ENCODE measurements around the gene DNAJC30.

The DNAJC30 gene

DNA sequence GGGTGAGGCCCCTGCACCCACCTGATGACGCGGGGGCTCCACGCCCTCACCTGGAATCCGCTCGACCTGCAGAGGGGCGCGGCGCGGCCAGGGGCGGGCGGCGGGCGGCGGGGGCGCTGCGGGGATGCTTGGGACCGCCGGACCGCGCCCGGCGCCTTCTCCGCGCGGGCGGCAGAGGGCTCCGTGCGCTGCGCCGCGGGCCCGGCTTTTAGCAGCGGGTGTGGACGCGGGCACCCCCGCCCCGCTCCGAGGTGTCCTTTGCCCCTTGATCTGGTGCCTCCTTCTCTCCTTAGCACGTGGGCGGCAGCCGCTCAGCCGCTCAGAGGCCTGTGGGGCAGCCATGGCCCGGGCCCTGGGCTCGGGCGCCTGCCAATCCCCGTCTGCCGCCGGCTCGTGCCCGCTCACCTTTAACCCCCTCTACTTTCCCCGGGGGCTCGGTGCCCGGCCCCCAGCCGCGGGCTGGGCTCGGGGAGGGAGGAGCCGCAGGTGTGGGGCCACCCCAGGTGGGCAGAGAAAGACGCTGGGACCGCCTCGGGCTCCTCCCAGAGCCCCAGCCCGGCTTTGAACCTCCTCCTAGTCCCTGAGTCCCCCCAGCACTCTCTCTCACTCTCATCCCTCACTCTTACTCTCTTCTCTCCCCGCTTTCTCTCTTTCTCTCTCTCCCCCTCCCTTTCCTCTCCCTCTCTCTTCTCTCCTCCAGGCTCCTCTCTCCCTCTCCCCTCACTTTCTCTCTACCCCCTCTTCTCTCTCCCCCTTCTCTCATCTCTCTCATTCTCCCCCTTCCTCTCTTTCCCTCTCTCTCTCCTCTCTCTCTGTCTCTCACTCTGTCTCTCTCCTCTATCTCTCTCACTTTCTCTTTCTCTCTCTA lies 35.3 kb downstream of the DNAJC30 start:
- DNase-seq (ENCODE audit: low read depth): no peak

DNA sequence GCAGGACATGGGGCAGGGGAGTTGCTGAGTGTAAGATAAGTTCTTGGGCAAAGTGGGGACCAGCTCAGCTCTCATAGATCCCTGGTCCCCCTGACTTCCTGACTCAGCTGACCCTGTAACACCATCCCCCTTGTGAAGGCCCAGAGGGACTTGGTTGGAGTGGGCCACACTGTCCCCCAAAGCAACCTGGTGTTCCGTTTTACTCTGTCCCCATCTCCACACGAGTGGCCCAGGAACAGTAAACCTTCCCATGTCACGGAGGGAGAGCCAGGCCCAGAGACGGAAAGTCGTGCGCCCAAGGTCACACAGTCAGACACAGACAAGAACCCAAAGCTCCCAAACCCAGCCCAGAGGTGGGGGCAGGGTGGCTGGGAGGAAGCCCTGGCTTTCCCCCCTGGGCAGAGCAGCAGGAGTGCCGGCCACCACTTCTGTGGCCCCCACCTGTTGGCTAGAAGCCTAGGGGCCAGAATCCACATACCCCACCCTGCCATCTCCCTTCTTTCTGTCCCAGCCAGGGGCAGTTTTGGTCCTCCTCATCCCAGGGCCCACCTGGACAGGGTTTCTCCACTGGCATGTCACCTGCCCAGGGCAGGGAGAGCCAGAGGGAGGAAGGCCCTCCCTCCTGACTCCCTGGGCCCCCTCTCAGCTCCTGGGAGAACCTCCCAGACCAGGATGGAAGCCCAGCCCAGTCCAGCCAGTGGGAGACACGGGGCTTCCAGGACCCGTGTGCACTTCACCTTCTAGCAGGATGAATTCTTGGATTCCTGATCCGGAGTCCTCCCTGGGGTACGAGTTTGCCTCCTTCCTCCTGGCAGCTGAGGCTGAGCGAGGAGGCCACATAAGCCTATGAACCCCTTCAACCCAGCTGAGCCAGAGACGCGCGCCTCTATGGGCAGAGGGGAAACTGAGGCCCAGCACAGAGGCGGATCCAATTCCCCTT lies 36.2 kb downstream of the DNAJC30 start:
- no peak for DNase-seq (ENCODE audit: low read depth)

DNA sequence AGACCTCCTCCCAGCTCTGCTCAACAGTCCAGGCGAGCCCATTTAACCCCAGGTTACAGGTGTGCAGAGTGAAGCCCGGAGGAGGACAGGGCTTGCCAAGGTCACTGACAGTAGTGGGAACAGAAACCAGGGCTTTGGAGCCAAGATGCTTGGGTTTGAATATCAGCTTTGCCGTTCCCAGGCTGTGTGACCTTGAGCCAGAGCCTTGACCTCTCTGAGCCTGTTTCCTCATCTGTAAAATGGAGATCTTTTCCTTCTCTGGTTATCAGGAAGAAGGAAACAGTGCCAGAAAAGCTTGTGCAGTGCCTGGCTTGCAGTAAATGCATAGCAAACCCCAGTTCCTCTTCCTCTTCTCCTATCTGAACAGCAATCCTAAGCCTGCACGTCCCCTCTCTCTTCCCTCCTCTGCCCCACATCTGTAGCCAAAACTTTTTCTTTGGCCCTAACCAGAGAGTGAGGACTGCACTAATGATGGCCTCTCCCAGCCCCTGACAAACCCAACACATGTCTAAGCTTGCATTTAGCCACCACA lies 37.5 kb downstream of the DNAJC30 start:
- no peak for DNase-seq (ENCODE audit: low read depth)

DNA sequence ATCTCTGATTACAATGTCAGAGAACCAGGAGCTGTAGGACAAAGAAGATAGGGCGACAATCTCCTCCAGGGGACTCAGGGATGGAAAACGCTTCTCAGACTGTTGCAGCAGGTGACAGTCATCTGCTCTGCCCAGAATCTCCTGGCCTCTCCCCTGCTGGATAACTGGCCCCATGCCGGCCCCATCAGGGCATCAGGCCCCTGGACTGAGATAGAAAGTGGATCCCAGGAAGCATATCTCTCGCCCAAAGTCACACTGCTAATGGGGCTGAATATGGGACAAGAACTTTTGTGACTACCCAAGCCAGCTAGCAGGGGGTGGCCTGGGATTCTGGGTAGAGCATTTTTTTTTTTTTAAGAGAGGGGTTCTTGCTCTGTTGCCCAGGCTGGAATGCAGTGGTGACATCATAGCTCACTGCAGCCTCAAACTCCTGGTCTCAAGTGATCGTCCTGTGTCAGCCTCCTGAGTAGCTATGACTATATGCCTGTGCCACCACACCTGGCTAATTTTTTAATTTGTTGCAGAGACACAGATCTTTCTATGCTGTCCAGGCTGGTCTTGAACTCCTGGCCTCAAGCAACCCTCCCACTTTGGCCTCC lies 38.5 kb downstream of the DNAJC30 start:
- no peak for DNase-seq (ENCODE audit: low read depth)

DNA sequence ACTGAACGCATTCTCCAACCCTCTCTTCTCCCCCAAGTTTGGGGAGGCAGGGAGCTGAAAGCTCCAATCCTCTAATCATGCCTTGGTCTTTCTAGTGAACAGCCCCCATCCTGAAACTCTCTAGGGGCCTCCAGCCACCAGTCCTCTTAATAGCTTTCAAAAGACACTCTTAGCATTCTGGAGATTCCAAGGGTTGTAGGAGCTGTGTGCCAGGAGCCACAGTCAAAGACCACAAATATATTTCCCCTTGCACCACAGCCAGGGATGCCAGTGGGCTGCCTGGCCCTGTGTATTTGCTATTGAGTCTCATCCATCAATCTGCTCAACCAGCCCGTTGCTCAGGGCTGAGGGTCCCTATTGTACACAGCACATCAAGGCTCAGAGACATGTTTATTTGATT lies 40.4 kb downstream of the DNAJC30 start:
- no peak for DNase-seq (ENCODE audit: low read depth)

DNA sequence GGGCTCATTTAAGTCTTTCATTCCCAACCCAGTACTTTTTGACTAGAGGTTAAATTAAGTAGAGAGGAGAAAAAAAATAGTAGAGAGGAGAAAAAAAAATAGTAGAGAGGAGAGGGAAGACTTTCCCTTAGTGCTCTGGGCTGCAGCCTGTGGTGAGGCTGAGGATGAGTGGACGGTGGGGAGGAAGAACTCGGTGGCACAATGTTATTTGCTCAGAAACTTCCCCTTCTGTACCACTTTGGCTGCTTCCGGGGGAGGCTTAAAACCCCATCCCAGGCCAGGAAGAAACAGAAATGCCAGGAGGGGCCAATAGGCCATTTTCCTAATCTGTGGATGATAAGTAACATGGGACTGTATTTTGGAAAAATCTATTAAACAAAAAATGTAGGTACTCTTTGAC lies 44.3 kb downstream of the DNAJC30 start:
- no peak for DNase-seq (ENCODE audit: low read depth)

DNA sequence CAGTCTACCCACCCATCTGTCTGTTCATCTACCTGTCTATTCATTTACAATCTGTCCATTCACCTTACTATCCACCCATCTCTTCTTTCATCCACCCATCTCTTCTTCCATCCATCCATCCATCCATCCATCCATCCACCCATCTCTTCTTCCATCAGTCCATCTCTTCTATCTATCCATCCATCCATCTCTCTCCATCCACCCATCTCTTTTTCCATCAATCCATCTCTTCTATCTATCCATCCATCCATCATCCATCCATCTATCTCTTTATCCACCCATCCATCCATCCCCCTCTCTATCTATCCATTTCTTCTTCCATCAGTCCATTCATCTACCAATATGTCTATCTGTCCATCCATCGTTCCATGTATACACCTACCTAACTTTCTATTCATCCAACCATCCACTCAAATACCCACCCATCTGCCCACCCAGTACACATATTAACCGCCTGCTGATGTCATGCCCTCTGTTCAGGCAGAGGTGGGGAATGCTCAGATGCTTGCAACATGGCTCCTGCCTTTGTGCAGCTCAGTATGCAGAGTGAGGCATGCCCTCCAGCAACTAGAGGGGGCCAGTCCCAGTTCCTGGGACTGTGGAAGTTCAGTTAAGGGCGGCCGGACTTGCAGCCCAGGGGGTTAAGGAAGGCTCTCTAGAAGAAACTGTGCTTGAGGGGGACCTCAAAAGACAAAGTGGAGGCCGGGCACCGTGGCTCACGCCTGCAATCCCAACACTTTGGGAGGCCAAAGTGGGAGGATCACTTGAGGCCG lies 47.6 kb downstream of the DNAJC30 start:
- DNase-seq (ENCODE audit: low read depth): no peak

DNA sequence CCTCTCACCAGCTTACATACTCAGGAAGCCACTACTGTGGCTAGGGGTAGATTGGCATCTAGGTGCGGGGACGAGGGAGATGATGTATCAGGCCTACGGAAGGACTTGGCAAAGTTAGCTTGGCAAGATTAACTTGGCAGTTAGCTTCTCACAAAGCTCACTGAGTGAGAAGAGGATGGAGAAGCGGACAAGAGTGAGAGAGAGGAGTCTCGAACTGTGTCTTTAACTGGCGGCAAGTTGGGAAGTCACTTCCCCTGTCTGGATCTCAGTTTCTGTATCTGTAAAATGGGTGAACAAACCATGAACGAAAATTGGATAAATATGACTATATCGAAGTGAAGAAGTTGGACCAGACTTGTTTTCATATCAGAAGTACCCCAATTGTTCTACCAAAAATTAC lies 49.4 kb downstream of the DNAJC30 start:
- no peak for DNase-seq (ENCODE audit: low read depth)

DNA sequence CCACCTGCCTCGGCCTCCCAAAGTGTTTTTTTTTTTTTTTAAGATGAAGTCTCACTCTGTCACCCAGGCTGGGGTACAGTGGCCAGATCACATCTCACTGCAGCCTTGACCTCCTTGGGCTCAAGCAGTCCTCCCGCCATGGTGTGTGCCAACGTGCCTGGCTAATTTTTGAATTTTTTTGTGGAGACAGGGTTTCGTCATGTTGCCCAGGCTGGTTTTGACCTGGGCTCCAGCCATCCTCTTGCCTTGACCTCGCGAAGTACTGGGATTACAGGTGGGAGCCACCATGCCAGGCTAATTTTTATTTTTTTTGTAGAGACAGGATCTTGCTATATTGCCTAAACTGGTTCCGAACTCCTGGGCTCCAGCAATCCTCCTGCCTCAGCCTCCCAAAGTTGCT lies 49.9 kb downstream of the DNAJC30 start:
- DNase-seq (ENCODE audit: low read depth): no peak

DNA sequence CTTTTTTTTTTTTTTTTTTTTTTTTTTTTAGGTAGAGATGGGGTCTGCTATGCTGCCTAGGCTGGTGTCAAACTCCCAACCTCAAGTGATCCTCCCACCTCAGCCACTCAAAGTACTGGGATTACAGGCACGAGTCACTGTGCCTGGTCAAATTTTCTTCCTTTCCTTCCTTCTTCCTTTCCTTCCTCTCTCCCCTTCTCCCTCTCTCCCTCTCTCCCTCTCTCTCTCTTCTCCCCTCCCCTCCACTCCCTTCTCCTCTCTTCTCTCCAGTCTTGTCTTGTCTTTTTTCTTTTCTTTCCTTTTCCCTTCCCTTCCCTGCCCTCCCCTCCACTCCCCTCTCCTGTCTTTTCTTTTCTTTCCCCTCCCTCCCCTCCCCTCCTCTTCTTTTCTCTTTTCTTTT lies 51.7 kb downstream of the DNAJC30 start:
- DNase-seq (ENCODE audit: low read depth): no peak
